ENCODE results near the gene VILL.

DNA sequence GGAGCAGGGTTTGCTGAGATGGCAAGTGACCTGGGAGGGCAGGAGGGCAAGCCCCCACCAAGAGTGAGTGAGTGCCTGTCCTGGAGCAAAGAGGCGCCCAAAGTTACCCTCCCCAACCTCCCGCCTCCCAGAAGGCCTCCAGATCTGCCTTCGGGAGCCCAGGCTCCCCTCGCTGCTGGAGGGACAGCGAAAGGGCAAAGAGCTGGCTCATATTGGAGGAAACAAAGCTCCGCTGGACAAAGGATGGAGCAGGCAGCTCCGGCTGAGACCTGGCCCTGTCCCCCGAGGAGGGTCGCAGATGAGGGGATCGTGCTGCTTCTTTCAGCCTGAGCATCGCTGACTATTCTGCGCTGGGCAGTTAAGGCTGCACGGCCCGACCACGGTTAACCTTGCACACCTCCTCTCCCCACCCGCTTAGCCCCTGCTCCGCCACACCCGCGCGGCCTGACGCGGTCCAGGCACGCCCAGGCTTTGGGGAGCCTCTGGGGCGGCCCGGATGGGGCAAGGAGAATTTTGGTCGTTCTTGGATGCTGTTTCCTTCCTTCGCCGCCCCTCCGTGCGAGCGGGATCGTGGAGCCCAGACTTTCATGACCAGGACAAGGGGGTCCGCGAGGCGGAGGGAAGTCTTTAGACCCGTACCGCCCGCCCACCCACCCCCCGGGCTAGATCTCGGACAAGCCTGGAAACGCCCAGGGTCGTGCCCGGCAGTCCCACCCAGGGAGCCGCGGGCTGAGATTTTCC lies 38.2 kb downstream of the VILL start:
- no peak for TF ChIP-seq CTCF (IDR thresholded peaks at IDR 0.05; ENCODE audit: borderline replicate concordance, extremely low read depth, low read length, poor library complexity, severe bottlenecking)
- no peak for TF ChIP-seq EZH2 (IDR thresholded peaks at IDR 0.05; ENCODE audit: borderline replicate concordance, low read depth, low read length, severe bottlenecking)
